C4-2B (cell line): ENCODE results near the gene CMPK1.

ENCODE experiments used
- H3K27ac ChIP-seq: fragments of 450-650 bp; 2 replicates; pipeline ENCODE4 v1.5.1; 2017
- CTCF ChIP-seq: fragments of 450-650 bp; conservative IDR thresholded peaks from 2 replicates; pipeline ENCODE4 v1.5.1; 2017; ENCODE audit warnings: mild to moderate bottlenecking
- ZFX ChIP-seq: fragments of 450-650 bp; IDR thresholded peaks from 2 replicates; pipeline ENCODE4 v1.6.1; 2017

The CMPK1 gene

GRCh38 chr1:47406966-47407365 lies 73.4 kb downstream of the CMPK1 start:
- TF ChIP-seq ZFX (no peak), CTCF (no peak)
- no peak overlapping the region for H3K27ac ChIP-seq

- TF ChIP-seq CTCF (no peak), ZFX (no peak)
- no peak overlapping the region for H3K27ac ChIP-seq
These were observed 73.9 kb downstream of the CMPK1 start for GRCh38 chr1:47407481-47407880.

- H3K27ac ChIP-seq = no peak overlapping the region
- TF ChIP-seq CTCF (no peak), ZFX (no peak)
These were observed 75.9 kb downstream of the CMPK1 start for GRCh38 chr1:47409311-47410067.

- H3K27ac ChIP-seq = no peak overlapping the region
- TF ChIP-seq CTCF (no peak), ZFX (no peak)
These were observed 76.5 kb downstream of the CMPK1 start for GRCh38 chr1:47410068-47410455.

GRCh38 chr1:47411436-47411835 lies 77.8 kb downstream of the CMPK1 start:
- TF ChIP-seq CTCF = no peak
- TF ChIP-seq ZFX = no peak
- H3K27ac ChIP-seq = no peak overlapping the region

GRCh38 chr1:47412437-47412836 lies 78.8 kb downstream of the CMPK1 start:
- TF ChIP-seq CTCF = no peak
- TF ChIP-seq ZFX = no peak
- no peak overlapping the region for H3K27ac ChIP-seq

- TF ChIP-seq CTCF (no peak), ZFX (no peak)
- H3K27ac ChIP-seq = no peak within 1 kb of the TSS
These were observed 82.2 kb downstream of the CMPK1 start, which contains the start of gene FOXE3 for GRCh38 chr1:47415728-47416318. Gene FOXE3 (plus strand): TSS chr1:47416285. CDS start chr1:47416316, 31 bp downstream.
